IPS DF 4.7 (cell line): ENCODE results near the gene ZNF195.
"Not testable (repeated sequence)": the region's sequence is repeated elsewhere in the genome, so short reads cannot be mapped to it uniquely, and the experiment has no call there.

Experiments used
- DNase-seq: peaks from one replicate; pipeline ENCODE4 v3.0.0-alpha.2; 2013; ENCODE audit warnings: low spot score; ENCODE audit errors: extremely low read depth

The ZNF195 gene

DNA sequence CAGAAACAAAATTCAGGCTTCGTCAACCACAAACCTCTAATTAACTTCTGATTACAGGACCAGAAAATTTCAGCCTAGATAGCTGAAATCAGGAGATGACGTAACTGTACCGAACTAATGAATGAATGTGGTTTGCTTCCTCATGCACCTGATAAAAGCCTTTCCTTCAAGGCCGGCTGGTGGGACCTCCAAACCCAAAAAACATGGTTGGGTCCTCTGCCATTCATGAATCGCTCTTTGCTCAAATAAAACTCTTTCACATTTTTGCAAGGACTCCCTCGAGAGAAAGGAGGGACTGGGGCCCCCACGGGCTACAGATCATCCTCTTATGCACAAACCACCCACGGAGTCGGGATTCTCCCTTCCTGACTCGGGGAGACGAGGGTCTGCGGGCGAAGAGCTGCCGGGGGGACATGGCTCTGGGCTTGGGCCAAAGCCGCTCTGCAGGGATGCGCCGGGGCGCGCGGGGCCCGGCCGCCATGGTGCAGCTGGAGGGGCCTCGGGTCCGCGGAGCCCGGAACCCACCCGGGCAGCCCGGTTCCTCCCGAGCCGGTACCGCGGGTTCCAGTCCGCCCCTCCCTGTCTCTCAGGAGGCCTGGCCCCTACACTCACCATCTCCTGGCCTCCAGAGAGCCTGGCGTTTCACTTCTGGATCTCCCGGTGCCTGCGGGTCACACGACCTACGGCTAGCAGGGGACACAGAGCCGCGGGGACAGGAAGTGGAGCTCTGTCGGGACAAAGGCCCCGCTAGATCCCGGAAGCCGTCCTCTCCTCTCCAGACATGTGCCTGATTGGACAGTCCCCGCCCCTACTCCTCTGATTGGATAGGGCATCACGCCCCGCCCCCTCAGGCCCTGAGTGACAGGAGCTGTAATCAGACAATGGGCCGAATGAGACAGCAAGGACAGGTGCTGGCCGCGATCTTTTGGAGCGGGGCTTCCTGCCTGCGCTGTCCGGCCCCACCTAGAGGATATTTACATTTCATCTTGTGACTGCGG is at the start of gene ZNF195:
Gene ZNF195 (minus strand): TSS at position 721 of the 998 bp plus-strand sequence. CDS start 106 bp downstream, at position 615.
- peak; percentile 90 for DNase-seq

DNA sequence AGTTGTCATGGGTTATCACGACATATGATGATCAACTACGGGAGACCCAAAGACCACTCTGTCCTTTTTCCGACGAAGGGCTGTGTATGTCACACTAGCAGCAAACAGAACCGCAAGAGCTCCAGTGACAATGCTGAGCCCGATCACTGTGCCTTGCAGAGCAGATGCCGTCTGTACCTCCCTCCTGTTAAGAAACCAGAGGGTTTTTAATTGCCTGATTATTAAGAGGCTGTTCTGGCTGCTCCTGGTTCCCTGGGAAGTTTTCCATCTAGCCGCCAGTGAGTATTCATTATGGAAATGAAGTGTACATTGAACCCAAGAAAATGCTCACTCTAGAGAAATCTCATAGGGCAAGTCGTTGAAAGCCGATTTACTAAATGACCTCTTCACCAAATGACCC is 49.1 kb upstream of the ZNF195 start:
- DNase-seq = not testable (repeated sequence)

GRCh38 chr11:3426541-3426940 is 47.6 kb upstream of the ZNF195 start:
- not testable (repeated sequence) for DNase-seq

GRCh38 chr11:3423928-3424327 is 45.0 kb upstream of the ZNF195 start:
- DNase-seq = not testable (repeated sequence)

DNA sequence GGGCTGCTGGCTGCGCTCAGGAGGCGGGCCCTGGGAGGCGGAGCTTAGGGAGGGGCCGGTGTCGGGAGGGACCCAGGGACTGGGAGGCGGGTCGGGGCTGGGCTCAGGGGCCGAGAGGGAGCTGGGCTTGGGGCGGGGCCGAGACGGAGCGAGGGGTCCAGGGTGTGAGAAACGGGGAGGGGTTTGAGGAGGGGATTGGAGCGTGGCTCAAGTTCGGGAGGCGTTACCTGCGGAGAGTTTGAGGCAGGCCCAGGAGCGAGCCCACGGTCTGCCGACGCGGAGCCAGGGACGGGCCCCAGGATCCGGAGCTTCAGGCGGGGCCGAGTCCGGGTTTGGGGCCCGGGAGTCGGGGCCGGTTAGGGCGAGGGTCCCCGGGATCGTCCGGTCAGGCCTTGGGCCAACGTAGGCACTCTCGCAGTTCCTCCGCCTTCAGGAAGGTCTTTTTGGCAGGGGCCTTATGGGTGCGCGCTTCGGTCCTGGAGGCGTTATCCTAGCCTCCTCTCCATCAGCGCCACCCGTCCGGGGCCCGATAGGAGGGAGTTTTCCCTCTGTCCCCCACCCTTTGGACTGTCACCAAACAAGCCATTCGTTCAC is 44.3 kb upstream of the ZNF195 start:
- peak; percentile 44 for DNase-seq

DNA sequence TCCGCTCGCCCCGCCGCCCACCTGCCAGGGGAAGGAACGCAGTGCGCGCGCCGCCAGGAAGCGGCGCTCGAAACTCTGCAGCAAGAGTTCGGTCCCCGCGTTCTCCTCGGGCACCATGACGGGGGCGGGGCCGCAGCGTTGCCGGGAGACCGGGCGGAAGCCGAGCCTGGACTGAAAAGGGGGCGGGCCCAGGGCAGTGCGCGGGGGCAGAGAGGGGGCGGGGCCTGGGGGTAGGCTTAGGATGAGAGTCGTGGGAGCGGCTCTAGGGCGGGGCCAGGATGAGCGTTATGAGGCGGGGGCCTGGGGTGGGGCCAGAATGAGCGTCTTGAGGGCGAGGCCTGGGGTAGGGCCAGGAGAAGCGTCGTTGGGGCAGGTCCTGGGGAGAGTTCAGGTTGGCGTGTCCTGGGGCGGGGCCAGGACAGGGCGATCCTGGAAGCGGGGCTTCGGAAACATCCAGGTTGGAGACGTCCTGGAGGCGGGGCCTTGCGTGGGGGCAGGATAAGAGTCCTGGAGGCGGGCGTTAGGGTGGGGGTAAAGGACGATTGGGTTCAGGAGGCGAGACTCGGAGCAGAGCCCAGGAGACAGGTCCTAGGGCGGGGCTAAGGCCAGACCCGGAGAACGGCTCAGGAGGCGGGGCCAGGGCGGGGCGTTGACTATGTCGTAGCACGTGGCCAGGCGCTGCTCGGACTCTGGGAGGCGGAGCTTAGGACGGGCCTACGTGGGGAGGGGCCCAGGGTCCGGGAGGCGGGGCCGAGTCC is 43.6 kb upstream of the ZNF195 start:
- DNase-seq = peak; percentile 49

- DNase-seq = not testable (repeated sequence)
Measured at GRCh38 chr11:3421608-3422379, 42.8 kb upstream of the ZNF195 start.

DNA sequence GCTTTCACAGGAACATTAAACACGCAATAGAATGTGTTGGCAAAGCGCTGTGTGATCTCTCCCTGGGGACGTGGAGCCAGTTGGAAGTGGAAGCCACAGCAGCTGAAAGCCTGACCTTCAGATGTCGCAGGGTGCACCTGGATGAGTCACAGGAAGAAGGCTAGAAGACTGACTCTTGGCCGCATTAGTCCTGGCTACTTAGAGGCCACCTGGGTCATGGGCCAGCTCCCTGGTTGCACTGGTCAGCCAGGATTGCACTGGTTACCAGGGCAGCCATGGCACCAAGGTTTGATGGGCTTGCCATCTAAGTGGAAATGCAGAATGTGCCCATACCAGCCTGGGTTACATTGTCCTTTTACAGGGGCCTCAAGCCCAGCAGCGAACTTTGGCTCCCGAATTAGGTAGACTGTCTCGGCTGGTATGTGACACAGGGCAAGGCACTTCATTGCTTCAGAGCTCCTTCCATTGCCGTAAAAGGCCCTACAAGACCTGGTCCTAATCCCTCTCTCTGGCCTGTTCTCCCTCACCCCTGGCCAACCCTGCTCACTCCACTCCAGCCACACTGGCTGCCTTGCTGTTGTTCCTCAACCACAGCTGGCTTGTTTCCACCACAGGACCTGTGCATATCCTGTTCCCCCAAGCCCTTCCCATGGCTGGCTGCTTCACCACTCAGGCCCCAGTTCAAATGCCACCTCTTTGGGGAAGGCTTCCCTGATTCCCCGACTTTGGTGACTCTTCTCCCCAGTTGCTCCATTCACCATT is 41.5 kb upstream of the ZNF195 start:
- not testable (repeated sequence) for DNase-seq

DNA sequence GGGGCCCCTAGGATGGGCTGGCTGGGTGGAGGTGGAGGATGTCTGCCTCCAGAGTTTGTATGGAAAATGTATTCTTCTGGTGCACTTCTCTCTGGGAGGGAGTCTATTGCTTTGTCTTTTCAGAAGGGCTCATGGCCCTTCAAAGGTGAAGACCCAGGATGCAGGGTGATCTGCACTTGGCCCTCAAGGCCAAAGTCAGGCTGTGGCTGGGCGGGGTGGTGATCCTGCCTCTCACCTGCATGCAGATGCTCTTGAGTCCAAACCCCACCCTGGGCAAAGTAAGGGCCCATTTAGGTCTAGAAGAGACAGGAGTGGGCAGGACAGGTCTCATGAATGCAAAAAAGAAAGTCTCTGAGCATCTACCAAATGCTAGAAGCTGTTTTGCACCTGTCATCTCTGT is 40.5 kb upstream of the ZNF195 start:
- DNase-seq = not testable (repeated sequence)

DNA sequence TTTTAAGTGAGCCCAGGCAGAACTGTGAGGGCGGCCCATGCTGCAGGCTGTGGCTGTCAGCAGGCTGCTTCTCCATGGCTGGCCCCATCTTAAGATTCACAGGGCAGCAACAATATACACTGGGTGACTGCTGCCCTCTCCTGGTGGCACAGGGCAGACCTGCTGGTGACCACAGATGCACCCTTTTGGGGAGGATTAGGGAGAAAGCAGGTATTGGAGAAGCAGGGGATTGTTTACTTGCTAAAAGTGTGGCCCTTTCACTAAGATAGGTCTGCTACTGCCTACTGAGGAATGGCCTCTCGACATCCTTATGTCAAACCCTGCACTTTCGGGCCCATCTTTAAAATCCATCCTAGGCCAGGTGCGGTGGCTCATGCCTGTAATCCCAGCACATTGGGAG is 38.1 kb upstream of the ZNF195 start:
- DNase-seq = not testable (repeated sequence)

GRCh38 chr11:3415301-3415700 is 36.4 kb upstream of the ZNF195 start:
- DNase-seq = not testable (repeated sequence)

GRCh38 chr11:3413666-3414065 is 34.7 kb upstream of the ZNF195 start:
- DNase-seq = not testable (repeated sequence)

DNA sequence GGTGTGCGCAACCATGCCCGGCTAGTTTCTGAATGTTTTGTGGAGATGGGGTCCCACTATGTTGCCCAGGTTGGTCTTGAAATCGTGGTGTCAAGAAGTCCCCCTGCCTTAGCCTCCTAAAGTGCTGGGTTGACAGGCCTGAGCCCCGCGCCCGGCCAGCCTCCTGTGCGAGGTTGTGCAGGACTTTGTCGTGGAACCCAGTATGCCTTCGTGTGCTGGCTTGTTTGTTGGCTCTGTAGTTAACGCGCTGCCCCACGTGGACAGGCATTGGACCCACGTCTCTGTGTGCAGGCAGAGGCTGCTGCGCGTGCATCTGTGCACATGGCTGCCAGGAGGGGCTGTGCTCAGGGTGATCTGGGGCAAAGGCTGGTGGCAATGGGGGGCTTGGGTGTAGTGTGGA is 33.9 kb upstream of the ZNF195 start:
- DNase-seq = no peak

DNA sequence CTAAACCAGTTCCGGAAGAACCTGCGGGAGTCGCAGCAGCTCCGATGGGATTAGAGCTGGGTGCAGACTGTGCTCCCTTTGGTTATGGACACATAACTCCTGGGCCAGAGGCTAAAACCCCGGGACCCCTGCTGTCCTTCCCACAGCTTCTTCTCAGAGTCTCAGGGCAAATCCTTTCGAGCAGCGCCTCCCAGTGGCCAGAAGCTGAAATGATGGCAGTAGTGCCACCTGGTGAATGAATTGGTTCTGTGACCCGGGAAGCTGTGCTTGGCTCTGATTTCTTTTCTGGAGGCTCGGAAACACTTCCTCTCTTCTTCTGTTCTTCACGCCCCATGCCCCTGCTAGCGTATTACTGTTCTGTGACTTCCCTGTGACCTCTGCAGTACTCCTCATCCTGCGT is 29.8 kb upstream of the ZNF195 start:
- DNase-seq = peak; percentile 53

DNA sequence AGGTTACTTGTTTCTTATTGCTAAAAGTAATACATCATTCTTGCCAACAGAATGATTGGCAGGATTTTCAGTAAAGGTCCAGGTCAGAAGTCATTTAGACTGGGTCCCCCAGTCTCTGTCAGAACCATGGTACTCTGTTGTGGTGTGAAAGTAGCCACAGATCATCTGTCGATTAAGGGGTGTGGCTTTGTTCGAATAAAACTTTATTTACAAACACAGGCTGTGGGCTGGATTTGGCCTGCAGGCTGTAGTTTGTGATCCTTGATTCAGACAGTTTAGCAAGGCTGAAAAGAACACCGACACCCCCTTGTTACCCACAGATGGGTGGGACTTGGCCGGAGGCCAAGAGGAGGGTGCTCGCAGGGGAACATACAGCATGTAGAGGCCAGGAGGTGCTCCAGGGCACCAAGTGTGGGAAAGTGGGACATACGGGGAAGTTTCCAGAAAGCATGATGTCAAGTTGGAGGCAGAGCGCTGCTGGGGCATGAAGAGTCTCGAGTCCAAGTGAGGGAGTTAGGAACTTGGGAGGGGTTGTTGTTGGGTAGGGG is 29.2 kb upstream of the ZNF195 start:
- not testable (repeated sequence) for DNase-seq

DNA sequence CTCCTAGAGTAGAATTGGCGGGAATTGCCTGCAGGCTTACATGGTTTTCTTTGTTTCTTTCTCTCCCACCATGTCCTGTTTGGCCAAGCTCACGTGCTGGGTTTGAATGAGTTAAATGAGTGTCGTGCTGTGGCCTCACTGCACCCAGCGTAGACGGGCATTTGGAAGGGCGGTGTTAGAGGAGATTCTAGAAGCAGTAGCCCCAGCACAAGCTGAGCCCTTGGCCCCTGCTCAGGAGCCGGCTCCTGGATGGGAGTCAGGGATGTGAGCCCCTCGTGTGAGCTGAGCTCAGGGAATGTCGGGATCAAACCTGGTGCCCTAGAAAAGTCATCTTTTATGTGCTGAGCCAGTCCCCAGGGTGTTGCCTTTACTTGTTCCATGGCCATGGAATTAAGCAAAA is 28.0 kb upstream of the ZNF195 start:
- not testable (repeated sequence) for DNase-seq

DNA sequence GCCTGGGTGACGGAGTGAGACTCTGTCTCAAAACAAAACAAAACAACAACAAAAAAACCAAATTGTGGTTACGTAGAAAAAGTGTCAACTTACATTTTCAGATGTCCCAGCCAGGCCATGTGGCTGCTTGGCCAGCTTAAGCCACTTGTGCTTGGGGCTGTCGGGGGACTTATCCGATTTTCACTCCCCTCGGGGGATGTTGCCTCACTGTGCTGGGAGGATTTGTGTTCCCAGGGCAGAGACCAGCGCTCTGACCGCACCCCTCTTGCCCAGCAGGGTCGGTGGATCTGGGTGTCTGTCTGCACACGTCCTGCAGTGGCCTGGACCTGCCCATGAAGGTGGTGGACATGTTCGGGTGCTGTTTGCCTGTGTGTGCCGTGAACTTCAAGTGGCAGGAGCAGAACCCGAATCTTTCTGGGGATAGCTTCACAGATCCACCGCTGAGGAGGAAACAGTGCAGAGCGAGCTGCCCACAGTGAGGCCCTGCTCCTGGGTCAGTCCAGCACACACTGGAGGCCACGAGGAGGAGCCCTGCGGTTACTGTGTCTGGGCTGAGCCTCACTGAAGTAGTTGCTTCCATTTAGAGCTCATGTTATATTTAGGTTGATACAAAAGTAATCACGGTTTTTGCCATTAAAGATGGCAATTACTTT is 27.4 kb upstream of the ZNF195 start:
- DNase-seq = not testable (repeated sequence)

DNA sequence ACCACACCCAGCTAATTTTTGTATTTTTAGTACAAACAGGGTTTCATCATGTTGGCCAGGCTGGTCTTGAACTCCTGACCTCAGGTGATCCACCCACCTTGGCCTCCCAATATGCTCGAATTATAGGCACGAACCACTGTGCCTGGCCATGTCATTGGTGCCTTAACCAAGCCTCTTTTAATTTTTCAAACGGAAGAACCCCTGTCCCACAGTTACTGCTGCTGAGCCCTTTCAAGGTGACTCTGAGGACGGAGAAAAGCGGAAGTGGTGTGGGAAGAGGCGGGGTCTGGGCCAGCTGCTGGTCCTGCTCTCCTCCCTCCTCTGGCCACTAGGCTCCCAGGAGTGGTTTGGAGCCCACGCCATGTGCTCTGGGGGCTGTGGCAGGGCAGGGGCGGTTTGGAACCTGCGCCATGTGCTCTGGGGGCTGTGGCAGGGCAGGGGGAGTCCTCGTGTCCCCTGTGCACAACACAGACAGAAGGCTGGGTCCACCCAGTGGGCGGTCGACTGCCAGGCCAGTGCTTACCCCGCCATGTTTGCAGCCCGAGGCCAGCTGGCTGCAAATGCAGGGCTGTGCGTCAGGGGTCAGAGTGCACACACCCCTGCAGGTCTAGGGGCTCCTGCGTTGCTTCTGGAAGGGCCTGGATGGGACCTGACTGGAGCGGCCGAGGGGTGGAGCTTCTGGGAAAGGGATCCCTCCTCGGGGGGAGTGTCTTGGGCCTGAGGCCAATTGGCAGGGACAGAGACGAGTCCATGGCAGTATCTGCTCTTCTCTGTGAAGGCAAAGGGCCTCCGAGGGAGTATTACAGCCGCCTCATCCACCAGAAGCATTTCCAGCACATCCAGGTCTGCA is 25.4 kb upstream of the ZNF195 start:
- DNase-seq = not testable (repeated sequence)
